Calu3 (cell line): Measurements from ENCODE around the gene S100A7. TPM values are rescaled to one million over a fixed set of nuclear protein-coding genes. Genes with fewer than 3 reads are reported as not detected.

Experiments
- BruUV-seq: library from RNA; stranded (reverse); fragments of 400-500 nt; replicated peaks from 2 replicates; lab custom pipeline; 2021; lab: Mats Ljungman, UMichigan
- CTCF ChIA-PET: fragments of 300-600 bp; sonication (Branson Sonifier 250); formaldehyde crosslinking; loops from one replicate; lab custom pipeline; 2022; ENCODE audit warnings: antibody characterized with exemption; lab: Charles Lee
- DNase-seq: peaks from one replicate; pipeline ENCODE4 v3.0.0; 2022
- H3K27ac Mint-ChIP-seq: one replicate; pipeline ENCODE4 v1.8.0; 2022; ENCODE audit warnings: mixed read lengths; ENCODE audit not compliant: unreplicated experiment
- H3K27me3 Mint-ChIP-seq: one replicate; pipeline ENCODE4 v1.8.0; 2022; ENCODE audit warnings: mixed read lengths; ENCODE audit not compliant: unreplicated experiment
- H3K36me3 Mint-ChIP-seq: one replicate; pipeline ENCODE4 v1.8.0; 2022; ENCODE audit warnings: mild to moderate bottlenecking, moderate library complexity, mixed read lengths; ENCODE audit not compliant: insufficient read depth, unreplicated experiment
- H3K4me1 Mint-ChIP-seq: one replicate; pipeline ENCODE4 v1.8.0; 2022; ENCODE audit warnings: mild to moderate bottlenecking, low read depth, mixed read lengths; ENCODE audit not compliant: unreplicated experiment
- H3K4me3 Mint-ChIP-seq: one replicate; pipeline ENCODE4 v1.8.0; 2022; ENCODE audit warnings: mild to moderate bottlenecking, low read depth, moderate library complexity, mixed read lengths; ENCODE audit not compliant: unreplicated experiment
- H3K9me3 Mint-ChIP-seq: one replicate; pipeline ENCODE4 v1.8.0; 2022; ENCODE audit warnings: low read depth, mixed read lengths; ENCODE audit not compliant: unreplicated experiment
- intact Hi-C: fragments of 100-400 bp; cut with micrococcal nuclease; formaldehyde crosslinking; loops from one replicate; pipeline ENCODE4 v1.10.0; 2022; ENCODE audit not compliant: unreplicated experiment
- total RNA-seq: library from RNA; stranded (reverse); gene quantifications from 2 replicates; pipeline ENCODE4 v1.2.3, GENCODE V29; 2022
- TF ChIP-seq, protein P1 (sequence below): fragments of 200-600 bp; IDR thresholded peaks from one replicate; pipeline ENCODE4 v1.8.0; 2022; ENCODE audit warnings: antibody characterized with exemption; ENCODE audit not compliant: unreplicated experiment

Gene S100A7
- total RNA-seq, 1 experiment from 2014 or later: not detected

DNA sequence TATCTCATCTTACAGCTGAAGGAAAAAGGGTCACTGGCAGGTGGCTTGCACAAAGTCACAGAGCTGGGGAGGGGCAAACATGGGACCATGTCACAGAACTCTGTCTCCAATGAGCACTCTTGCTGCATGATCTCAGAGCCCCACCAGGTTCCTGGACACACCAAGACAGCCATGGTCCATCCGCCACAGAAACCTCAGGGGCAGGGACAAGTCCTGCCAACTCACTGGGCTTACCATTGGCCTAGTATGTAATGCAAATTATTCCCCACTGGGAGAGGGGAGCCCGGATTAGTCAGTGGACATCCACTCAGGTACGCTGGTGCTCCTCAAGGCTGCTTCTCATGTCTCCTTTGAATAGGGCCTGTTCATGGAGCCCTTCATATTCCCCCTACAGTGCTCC is 29.9 kb downstream of the S100A7 start:
- CTCF ChIA-PET: no interaction called here
- TF ChIP-seq, protein P1, sequence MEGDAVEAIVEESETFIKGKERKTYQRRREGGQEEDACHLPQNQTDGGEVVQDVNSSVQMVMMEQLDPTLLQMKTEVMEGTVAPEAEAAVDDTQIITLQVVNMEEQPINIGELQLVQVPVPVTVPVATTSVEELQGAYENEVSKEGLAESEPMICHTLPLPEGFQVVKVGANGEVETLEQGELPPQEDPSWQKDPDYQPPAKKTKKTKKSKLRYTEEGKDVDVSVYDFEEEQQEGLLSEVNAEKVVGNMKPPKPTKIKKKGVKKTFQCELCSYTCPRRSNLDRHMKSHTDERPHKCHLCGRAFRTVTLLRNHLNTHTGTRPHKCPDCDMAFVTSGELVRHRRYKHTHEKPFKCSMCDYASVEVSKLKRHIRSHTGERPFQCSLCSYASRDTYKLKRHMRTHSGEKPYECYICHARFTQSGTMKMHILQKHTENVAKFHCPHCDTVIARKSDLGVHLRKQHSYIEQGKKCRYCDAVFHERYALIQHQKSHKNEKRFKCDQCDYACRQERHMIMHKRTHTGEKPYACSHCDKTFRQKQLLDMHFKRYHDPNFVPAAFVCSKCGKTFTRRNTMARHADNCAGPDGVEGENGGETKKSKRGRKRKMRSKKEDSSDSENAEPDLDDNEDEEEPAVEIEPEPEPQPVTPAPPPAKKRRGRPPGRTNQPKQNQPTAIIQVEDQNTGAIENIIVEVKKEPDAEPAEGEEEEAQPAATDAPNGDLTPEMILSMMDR: no peak
- no peaks in the 10 kb centered on the region for H3K9me3 Mint-ChIP-seq

DNA sequence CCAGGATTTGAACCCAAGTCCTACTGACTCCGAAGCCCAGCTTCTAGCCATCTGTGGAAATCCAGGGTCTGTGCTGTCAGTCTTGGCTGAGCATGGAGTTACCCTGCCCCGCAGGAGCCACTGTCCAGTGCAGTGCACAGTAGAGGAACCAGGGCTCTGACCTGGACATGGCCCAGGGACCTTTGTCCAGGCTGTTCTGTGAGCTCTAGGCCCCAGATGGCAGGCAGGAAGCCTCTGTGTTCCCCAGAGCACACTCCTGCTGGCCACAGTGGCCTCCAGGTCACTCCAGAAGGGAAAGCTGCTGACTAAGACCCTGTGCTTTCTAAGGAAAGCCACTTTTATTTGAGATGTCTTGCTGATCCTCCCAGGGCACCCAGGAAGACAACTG is 30.3 kb downstream of the S100A7 start:
- TF ChIP-seq, protein P1: no peak
- Mint-ChIP-seq H3K27me3 (peaks cover 100% of the 10 kb centered on the region), H3K9me3 (no peaks in the 10 kb centered on the region), H3K4me3 (no peak overlapping the region), H3K36me3 (no peaks in the 10 kb centered on the region), H3K27ac (no peak overlapping the region), H3K4me1 (no peaks in the 10 kb centered on the region)
- intact Hi-C loops: no loop called here
- BruUV-seq: no TSS peak
- CTCF ChIA-PET: no interaction called here
- DNase-seq: no peak

More for the DNA sequence above, 29.9 kb downstream of the S100A7 start:
- H3K27me3 Mint-ChIP-seq: peaks cover 100% of the 10 kb centered on the region
- H3K4me1 Mint-ChIP-seq: no peaks in the 10 kb centered on the region
- no peak overlapping the region for H3K27ac Mint-ChIP-seq
- no peak overlapping the region for H3K4me3 Mint-ChIP-seq
- no peak for DNase-seq
- intact Hi-C loops: no loop called here
- no TSS peak for BruUV-seq
- no peaks in the 10 kb centered on the region for H3K36me3 Mint-ChIP-seq

DNA sequence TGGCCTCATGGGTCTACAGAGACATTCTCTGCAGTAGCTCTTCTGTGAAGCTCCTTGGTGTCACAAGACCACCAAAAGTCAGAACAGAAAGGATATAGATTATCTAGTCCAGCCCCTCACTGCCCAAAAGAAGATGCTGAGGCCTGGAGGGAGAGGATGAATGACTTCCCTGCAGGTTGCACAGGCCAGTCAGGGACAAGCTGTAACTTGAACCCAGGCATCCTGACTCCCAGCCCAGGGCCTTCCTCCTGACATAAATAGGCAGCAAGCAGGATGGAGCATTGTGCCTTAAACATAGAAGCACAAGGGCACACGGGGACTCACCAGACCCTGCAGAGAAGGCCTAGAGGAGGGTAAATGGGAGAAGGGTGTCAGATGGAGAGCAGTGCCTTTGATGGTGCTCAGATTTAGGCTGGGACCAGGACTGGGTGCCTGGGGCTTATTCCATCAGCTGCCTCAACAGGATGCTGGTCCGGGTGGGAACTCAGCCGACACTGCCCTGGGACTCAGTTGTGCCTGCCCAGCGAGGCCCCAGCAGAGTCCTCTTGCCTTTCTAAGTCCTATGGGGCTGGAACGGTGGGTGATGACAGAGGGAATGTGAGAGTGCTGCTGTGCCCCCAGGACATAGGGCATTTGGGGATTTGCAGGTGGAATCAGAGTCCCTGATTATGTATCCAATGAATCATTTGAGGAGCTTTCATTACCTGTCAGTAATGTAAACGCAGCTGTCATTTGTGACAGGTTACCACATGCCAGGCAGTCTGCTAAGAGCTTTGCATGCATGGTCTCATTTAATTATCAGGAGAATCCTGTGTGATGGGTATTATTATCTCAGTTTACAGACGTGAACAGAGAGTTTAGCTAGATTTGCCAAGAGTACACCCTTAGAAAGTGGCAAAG is 30.9 kb downstream of the S100A7 start:
- BruUV-seq: no TSS peak
- Mint-ChIP-seq H3K27me3 (peaks cover 100% of the 10 kb centered on the region), H3K4me3 (no peak overlapping the region), H3K4me1 (no peaks in the 10 kb centered on the region), H3K27ac (no peak overlapping the region), H3K9me3 (no peaks in the 10 kb centered on the region), H3K36me3 (no peaks in the 10 kb centered on the region)
- intact Hi-C loops: no loop called here
- DNase-seq: no peak
- CTCF ChIA-PET: no interaction called here
- TF ChIP-seq, protein P1: no peak

DNA sequence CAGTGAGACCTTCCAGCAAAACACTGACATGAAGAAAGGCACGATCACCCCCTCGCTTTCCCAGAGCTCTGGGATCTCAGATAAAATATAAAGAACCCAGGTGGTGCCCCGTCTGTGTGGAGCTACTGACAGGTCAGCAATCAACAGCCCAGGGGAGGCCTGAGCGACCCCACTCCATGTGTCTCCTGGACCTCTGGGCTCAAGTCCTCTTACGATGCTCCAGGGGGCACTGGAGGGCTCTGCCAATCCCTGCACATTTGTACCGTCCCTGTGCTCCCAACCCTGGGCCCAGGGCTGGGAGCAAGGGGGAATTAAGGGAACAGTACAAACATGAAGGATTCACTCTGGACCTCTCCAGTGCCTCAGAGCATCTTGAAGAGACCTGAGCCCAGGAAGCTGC is 31.7 kb downstream of the S100A7 start:
- TF ChIP-seq, protein P1: no peak
- Mint-ChIP-seq H3K27me3 (peaks cover 100% of the 10 kb centered on the region), H3K4me3 (no peak overlapping the region), H3K36me3 (no peaks in the 10 kb centered on the region), H3K27ac (no peak overlapping the region), H3K9me3 (no peaks in the 10 kb centered on the region), H3K4me1 (no peaks in the 10 kb centered on the region)
- intact Hi-C loops: no loop called here
- no peak for DNase-seq
- BruUV-seq: no TSS peak
- CTCF ChIA-PET: interaction anchor here (0.5 kb wide), 1 partner anchor 18 kb away, joined by 5 read pairs; no protein-coding TSS in a partner anchor
